ENCODE measurements around the gene MISP3.

MISP3 gene

DNA sequence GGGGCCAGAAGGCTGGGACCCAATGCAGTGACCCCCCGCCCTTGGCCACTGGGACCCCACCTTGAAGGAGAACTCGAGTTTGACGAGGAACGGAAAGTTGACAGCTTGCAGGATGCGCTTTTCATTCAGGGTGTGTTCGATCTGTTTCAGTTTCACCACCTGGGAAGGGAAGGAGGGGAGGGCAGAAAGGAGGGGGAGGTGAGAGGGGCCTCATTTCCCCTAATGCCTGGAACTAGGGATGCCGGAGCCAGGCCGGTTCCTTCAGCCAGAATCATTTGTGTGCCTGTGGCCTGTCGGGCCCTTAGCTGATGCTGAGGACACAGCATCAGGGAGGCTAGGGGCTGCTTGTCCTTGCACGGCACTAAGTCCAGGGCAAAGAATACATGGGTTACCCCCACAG lies 30.2 kb downstream of the MISP3 start:
- no peak for DNase-seq (ENCODE audit: low spot score)

DNA sequence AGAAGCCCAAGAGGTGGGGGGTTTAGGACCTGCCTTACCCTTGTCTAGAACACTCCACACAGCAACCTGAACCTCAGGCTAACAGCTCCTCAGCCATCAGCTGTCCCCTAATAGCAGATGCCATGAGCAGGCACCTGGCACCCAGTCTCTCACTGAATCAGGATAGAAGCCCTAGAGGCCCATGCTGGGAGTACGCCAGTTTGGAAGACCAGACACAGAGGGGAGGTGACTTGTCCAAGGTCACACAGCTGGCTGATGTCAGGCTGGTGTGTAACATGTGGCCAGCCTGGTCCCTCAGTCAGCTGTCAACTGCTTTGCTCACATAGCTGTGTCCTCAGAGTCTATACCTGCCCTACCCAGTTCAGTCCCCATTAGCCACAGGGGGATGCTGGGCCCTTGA lies 30.7 kb downstream of the MISP3 start:
- DNase-seq (ENCODE audit: low spot score) = no peak

DNA sequence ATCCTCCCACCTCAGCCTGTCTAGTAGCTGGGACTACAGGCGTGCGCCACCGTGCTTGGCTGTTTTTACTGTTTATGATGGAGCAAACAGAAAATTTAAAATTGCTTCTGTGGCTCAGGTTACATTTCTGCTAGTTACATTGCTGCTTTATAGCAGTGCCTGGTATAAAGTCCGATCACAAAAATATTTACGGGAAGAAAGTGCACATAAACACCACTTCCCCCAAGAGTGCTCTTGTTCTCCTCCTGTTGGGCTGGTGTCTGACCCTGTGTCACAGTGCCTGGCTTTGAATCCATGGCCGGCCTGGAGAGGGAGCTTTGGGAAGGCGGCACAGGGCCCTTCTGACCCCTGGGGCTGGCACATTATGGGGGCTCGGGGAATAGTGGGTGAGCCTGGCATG lies 33.1 kb downstream of the MISP3 start:
- no peak for DNase-seq (ENCODE audit: low spot score)

DNA sequence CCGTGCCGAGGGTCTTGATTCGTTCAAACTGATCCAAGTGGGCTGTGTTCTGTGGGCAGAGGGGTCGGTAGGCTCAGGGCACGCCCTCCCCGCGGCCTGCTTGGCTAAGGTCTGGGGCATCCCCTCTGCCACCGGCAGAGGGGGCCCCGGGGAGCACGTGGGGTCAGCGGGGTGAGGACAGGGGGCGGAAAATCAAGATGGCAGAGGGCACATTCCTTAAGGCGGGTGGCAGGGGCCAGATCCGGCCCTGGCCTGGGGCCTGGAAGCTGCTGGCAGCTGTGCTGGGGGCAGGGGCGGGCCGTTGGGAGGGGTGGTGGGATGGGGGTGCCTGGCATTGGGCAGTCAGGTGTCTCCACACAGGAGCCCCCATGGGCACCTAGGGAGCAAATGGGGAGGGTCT lies 34.3 kb downstream of the MISP3 start:
- no peak for DNase-seq (ENCODE audit: low spot score)

DNA sequence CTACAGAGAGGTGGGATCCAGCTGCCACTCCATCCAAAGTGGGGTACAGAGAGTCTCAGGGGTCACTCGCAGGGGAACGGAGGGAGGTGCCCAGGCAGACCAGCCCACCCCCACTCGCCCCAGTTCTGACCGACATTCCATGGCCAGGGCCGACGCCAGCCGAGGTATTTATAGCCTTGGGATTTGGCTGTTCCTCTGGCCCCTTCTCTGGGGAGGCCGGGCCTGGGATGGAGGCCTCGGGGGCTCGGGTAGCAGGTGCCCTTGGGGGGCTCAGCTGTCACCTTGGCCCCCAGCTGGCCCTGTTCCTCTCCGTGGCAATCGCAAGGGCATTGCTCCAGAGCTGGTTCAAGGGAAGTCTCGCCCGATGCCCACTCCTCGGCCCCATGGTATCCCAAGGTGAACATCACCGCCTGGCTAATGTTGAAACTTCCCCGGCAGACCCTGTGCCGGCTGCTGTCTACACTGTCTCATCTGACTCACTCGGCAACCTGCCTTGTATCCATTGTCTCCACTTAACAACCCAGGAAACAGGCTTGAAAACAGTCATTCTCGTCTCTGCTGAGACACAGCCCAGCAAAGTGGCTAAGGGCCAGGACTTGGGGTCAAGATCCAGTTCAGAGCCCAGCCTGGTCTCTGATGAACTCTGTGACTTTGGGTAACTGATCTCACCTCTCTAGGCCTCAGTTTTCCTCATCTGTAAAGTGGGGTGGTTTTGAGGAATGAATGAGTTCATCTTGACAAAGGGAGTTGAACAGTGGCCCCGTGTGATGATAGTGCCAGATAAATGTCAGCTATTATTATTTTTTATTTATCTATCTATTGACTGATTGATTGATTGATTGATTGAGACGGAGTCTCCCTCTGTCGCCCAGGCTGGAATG lies 35.2 kb downstream of the MISP3 start:
- no peak for DNase-seq (ENCODE audit: low spot score)

DNA sequence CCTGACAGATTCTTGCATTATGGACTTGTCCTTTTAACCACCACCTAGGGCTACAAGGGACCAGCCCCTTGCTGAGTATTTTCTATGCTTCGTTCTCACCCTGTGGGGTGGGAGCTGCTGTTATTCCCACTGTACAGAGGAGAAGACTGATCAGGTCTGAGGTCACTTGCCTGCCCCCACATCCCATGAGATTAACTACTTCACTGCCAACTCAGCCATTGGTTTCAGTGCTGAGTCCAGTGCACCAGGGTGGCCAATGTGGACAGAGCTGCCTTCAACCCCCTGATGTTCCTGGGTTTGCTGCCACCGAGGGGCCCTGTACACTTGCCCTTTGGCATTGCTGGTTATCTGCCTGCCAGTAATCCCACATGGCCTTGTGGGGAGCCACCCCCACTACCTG lies 38.1 kb downstream of the MISP3 start:
- DNase-seq (ENCODE audit: low spot score) = no peak

DNA sequence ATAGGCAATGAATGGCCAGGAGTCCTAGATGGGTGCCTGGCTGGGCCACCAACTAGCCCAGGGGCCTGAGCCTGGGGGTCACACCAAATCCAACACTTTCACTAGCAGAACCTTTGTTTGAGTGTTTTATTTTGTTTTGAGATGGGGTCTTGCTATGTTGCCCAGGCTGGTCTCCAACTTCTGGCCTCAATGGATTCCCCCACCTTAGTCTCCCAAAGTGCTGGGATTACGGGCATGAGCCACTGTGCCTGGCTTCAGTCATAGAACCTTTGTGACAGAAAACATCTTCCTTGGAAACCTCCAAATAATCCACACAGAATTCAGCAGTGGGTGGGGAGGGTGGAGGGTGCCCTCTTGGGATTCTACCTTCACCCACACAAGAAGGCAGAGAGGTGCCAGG lies 38.9 kb downstream of the MISP3 start:
- no peak for DNase-seq (ENCODE audit: low spot score)

DNA sequence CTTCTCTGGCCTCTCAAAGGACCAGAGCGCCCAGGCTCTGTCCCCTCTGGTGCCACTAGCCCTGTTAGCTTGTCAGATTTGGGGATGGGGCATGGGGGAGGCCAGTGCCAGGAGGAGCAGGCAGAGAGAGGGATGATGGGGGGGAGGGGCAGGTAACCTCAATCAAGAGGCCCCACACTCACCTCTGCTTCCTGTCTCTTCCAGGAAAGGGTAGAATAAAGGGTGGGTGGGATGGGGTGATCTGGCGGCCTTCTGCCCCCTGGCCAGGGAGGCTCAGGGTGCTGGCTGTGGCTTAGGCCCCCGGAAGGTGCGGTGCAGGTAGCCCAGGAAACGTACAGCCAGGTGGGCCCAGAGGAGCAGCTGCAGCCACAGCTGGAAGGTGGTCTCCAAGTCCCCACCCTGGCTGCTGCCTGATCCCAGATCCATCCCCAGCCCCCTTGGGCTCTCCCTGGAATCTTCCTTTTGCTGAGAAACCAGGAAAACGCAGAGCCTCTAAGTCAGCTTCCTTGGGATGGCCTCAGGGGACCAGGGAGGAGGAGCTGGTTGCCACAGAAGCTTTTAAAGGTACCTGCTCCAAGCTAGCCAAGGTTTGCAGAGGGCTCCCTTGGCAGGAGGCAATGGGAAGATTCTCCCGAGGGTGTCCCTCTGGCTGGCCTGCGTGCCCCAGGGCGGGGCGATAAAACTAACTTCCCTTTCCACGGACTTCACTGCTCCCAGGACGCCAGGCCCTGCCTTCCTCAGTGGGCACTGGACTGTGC lies 39.6 kb downstream of the MISP3 start:
- no peak for DNase-seq (ENCODE audit: low spot score)

DNA sequence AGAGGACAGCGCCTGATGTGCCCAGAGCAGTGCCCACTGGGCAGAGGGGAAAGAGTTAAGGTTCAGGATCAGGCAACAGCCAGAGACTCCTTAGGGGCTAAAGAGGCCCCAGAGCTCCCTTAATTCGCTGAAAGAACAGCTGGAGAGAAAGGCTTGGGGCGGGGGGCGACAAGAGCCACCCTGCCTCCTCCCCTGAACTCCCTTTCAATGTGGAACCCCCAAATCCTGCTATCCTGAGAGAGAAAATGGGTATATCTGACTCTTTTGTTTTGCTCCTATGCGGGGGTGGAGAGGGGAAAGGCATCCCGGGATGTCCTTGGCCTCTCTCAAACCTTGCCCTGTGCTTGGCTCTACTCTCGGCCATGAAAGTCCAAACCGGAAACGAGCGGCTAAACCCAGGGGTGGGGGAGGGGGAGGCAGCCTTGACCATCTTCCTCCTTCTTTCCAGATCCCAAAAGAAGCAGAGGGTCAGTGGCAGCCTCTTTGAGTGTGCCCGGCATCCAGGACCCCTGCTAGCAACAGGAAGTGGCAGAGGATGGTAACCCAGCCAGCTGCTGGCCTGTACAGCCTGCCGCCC lies 40.3 kb downstream of the MISP3 start:
- no peak for DNase-seq (ENCODE audit: low spot score)

DNA sequence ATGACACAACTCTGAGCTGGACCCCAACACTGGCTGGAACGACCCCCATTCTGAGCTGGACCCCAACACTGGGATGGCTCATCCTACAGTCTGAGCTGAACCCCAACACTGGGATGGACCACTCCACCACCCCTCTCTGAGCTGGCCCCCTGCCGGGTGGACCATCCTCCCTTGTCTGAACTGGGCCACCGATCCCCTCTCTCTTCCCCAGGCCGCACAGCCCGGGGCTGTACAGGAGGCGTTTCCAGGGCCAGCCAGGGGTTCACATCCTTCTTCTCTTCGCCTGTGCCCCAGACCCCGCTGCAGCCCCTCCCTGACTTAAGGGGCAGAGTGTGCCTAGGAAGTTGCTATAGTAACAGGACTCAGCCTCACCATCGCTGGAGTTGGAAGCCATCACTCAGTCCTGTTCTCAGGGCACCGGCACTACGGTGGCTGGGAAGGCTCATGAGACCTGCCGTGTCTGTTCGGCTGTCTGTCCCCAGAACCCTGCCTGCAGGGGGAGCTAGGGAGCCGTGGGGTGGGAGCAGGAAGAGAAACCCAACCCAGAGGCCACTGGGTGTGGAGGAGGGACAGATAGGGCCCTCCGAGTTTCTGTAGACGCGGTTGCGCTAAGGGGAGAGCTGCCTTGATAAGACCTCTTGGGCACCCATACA lies 41.3 kb downstream of the MISP3 start:
- peak; percentile 66 for DNase-seq (ENCODE audit: low spot score)

DNA sequence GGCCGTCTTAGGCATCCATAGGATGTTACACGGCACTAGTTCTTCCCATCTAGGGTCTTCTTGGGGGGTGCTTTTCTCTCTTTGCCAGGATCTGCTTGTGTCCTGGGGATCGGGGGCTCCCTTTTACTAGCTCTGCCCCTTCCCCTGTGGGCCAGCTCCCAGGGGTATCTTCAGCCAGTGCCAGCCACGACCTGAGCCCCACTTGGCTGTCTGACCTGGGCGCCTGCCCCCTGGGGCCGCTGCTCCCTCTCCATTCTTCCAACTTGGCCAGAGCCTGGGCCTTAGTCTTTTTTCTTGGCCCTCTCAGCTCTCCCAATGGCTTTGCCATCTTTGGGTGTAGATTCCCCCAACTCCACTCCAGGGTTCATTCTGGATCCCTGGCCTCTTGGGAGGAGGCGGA lies 41.9 kb downstream of the MISP3 start:
- no peak for DNase-seq (ENCODE audit: low spot score)

DNA sequence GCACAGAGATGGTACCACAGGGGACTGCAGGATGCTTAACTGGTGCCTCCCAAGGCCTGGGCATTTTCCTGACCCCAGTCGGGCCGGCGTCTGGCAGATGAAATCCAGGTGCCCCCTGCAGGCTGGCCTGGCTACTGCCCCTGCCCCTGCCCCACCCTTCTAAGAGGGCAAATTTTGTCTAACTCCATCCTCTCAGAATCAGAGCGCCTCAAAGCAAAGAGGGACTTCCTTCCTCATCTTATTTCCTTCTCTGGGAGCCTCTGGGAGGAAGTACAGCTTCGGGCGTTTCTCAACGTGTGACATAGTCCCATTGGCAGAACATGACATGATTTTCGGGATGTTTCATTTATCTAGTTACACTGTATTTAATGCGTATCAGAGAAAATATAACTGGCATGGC lies 42.3 kb downstream of the MISP3 start:
- DNase-seq (ENCODE audit: low spot score) = peak; percentile 41

DNA sequence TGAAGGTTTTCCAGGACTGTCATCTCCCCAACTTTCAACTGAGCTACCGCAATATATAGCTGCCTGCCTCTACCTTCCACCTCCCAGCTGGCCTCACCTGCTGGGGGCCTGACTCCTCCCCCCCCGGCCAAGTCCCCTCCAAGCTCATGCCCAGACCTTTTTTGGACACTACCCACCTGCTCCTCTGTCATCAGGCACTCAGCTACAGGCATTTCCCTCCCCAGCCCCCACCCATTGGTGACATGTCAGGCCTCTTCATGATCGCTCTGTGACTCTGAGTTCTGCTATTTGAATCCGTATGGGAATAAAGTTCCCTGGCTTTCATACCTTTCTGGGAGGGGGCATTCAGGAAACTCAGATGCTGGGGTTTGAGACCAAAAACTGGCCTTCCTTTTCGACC lies 43.2 kb downstream of the MISP3 start:
- DNase-seq (ENCODE audit: low spot score) = no peak

DNA sequence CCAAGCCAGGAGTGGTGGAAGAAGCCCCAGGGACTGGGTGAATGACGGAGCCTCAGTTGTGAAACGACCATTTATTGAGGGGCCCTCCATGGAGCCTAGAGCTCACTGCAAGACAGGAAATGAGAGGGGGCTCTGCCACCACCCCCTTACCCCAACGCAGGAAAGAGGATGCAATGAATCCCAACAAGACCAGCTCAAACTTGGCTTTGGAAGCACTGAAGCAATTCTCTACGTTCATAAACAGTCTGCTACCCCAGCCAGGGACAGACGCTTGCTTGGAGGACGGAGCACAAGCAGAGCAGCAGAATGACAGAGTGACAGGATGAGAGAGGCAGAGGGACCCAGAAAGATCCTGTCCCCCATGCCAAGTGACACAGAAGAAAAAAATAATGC lies 43.9 kb downstream of the MISP3 start:
- DNase-seq (ENCODE audit: low spot score) = no peak

DNA sequence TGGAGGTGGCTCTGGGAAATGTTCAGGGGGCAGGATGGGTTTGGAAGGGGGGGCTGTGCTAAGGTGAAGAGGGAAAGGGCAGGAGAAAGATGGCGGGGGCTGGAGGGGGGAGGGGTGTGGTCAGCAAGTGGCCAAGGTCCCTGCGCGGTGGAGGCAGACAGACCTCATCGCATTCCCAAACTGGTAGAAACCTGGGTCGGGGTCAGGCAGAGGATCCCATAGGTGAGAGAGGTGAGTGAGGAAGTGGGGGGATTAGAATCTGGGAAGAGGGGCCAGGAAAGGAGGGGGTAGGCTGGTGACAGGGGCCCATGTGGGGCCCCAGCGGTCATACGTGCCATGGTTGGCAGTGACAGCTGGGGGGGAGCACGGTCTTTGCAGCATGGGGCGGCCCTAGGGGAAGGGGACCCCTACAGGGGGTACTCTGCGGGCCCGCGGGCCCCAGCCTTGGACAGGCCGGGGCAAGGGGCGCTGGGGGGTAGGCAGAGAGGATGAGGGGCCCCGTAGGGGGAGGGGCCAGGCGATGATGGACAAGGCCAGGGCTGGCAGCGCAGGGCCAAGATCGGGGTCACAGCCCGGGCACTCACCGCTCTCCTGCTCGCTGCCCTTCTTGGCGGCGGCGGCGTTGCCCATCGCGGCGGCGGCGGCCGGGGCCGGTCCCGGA lies 44.5 kb downstream of the MISP3 start:
- DNase-seq (ENCODE audit: low spot score) = no peak

DNA sequence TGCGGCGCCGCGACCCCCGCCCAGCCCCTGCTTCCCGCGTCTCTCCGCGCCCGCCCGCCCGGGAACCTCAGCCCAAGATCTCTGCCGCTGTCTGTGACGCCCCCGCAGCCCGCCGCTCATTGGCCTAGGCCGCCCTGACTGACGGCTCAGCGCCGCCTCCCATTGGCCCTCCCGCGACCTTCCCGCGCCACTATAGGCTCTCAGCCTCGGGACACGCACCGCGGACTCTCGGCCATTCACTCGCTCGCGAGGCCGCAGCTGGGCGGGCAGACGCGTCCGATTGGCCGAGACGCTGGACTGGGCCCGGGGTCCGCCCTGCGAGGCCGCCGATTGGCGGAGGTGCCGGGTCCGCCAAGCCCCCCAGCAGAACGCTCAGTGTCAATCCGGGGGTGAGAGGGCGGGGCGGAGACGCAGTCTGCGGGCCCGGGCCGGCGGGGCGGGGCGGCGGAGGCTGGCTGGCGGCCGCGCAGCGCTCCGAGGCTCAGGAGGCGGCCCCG lies 45.1 kb downstream of the MISP3 start, which contains the start of gene PRKACA:
TSS of gene PRKACA (minus strand) at position 95 of the 497 bp plus-strand sequence. CDS start 215 bp downstream, outside the sequence.
- peak; percentile 99 for DNase-seq (ENCODE audit: low spot score)

DNA sequence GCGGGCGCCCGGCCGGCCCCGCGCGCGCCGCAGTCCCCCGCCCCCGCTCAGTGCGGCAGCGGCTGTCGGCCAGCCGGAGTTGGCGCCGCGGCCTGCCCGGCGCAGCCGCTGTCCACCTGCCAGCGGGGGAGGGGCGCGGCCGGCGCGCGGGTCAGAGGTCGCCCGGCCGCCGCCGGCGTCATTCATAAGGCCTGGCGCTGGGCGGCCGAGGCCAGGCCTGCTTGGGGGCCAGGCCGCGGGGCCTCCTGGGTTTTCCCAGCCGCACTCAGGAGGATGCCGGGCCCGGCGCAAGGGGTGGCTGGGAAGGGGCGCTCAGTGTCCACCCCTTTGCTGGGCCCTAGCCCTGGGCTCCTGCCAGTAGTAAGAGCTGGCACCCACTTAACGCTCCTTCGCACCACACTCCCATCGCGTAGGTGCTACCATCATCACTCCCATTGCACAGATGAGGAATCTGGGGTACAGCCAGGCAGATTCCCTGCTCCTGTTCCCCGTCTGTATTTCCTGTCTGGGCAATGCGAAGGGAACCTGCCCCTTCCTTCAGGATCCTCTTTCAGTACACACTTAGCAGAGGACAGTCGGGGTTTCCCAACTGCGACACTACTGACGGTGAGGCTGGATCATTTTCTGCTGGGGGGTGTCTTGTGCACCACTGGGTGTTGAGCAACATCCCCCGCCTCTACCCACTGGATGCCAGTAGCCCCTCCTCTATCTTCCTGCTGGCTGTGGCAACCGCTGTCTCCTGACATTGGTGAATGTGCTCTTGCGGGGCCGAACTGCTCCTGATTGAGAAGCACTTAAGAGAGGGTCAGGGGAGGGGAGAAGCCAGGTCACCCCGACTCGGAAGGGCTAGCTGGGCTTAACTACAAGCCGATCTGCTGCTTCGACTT lies 45.8 kb downstream of the MISP3 start:
- no peak for DNase-seq (ENCODE audit: low spot score)

DNA sequence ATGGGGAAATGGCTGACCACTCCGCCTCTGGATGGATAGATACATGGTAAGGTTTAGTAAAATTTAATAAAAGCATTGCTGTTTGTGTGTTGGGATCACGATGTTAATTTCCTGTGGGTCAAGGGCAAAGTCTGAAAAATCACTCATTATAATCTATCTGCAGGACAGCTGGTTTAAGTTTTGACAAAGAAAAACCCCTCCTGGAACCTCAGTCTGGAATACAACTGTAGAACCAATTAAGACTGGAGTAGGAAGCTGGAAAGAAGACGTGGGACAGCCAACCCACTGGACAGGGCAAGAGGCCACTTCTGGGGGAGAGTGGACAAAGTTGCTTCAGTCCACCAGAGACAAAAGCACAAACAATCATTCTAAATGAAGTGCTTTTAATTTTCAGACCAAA lies 46.6 kb downstream of the MISP3 start:
- no peak for DNase-seq (ENCODE audit: low spot score)

DNA sequence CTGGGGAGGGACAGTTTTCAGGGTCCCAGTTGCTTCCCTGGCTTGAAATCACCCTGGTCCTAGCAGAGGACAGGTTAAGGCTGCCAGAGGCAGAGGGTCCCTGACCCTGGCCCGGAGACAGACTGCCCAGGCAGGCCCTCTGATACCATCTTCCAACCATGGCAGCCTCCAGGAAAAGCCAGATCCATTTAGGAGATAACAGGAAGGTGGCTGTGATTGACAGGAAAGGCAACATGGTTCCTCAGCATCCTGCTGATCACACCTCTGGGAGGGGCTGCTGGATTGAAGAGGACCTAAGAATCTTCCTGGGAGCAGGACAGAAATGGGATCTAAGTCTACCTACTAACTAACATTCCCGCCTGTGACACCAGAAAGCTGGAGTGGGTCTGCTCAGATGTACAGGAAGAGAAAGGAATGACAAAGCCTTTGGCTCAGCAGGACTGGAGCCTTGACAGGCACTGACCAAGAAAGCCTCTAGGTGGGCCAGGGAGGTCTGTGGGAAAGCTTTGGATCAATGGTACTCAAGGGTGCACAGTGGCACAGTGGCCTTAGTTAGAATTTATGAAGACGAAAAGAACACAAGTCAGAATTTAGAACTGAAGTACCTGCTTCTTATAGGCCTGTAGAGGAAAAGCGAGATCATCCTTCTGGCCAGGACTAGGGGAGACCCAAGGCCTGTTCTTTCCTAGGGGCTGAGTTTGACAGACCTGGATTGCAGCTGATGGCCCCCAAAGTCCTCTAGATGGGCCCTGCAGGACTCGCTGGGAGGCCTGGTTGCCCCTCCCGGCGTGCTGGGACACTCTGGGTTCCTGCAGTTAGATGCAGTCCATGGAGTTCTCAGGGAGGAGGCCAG lies 47.3 kb downstream of the MISP3 start:
- no peak for DNase-seq (ENCODE audit: low spot score)

DNA sequence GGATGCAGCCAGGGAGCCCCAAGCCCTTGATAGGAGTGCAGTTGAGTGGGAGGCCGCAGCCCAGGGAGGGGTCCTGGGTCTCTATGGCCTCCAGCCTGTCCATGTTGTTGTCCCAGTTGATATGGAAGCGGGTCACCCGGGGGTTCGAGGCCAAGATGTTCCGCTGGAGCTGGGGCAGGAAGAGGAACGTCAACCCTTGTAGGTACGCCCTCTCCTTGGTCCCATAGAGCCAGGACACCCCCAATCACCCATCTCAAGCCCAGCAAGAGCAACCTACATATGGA lies 47.9 kb downstream of the MISP3 start:
- no peak for DNase-seq (ENCODE audit: low spot score)
